Thymus (tissue), 11 donors: ENCODE data around the gene PSMD11. TPM values are rescaled to one million over a fixed set of nuclear protein-coding genes. Genes with fewer than 3 reads are reported as not detected.

Source experiments
- DNase-seq, 9 donors: peaks; one replicate each; pipeline ENCODE4 v3.0.0-alpha.2; 2013; ENCODE audit warnings: low spot score in 9 of 9, low read depth in 6 of 9, missing footprints in 1 of 9
- H3K27ac ChIP-seq, 2 donors: one replicate each; pipeline ENCODE4 v1.5.1; 2013; ENCODE audit warnings: control low read depth in 1 of 2, low read depth in 1 of 2, low read length in 1 of 2, mild to moderate bottlenecking in 1 of 2, moderate library complexity in 1 of 2
- H3K27me3 ChIP-seq, 2 donors: one replicate each; pipeline ENCODE4 v1.5.1; 2013; ENCODE audit warnings: low read length in 1 of 2; ENCODE audit not compliant: control insufficient read depth in 2 of 2, insufficient read depth in 1 of 2
- H3K36me3 ChIP-seq, 2 donors: one replicate each; pipeline ENCODE4 v1.5.1; 2013; ENCODE audit warnings: low read length in 1 of 2, mild to moderate bottlenecking in 1 of 2, moderate library complexity in 1 of 2; ENCODE audit not compliant: control insufficient read depth in 2 of 2, insufficient read depth in 2 of 2
- H3K4me1 ChIP-seq, 2 donors: one replicate each; pipeline ENCODE4 v1.5.1; 2013; ENCODE audit warnings: low read length in 2 of 2; ENCODE audit not compliant: control insufficient read depth in 2 of 2, insufficient read depth in 2 of 2
- H3K4me3 ChIP-seq, 2 donors: one replicate each; pipeline ENCODE4 v1.5.1; 2013; ENCODE audit warnings: low read length in 2 of 2, control low read depth in 1 of 2, mild to moderate bottlenecking in 1 of 2
- H3K9me3 ChIP-seq, 2 donors: one replicate each; pipeline ENCODE4 v1.5.1; 2013; ENCODE audit warnings: low read length in 1 of 2, mild to moderate bottlenecking in 1 of 2; ENCODE audit not compliant: control insufficient read depth in 2 of 2, insufficient read depth in 1 of 2
- WGBS: extraction: QIAGEN DNeasy Blood & Tissue Kit; methylation state at CpG from one replicate; pipeline ENCODE4 v1.1.7; 2013; 5-methylcytosine and 5-hydroxymethylcytosine counted together
- polyA plus RNA-seq: library from polyadenylated mRNA; stranded (reverse); fragments of 200-250 nt; gene quantifications from one replicate; pipeline ENCODE4 v1.2.3, GENCODE V29; 2013
- total RNA-seq: library from RNA; stranded (reverse); fragments of 120-200 nt; gene quantifications from one replicate; pipeline ENCODE4 v1.2.4, GENCODE V29; 2013
- donor health status: healthy.

Gene PSMD11
- total and polyA plus RNA-seq, 2 donors = 49.6 to 57.3 TPM

GRCh38 chr17:32527146-32527545 is 82.8 kb downstream of the PSMD11 start:
- Histone ChIP-seq H3K36me3 (no peaks in the 10 kb centered on the region), H3K27me3 (peaks cover 0 to 11% of the 10 kb centered on the region in 2 donors), H3K27ac (no peak overlapping the region), H3K4me1 (peaks cover 9 to 11% of the 10 kb centered on the region in 2 donors), H3K4me3 (no peak overlapping the region), H3K9me3 (no peaks in the 10 kb centered on the region)
- no peak for DNase-seq
- 99% methylated on average over 4 of the region's 4 CpGs for WGBS

GRCh38 chr17:32528825-32529224 is 84.5 kb downstream of the PSMD11 start:
- 71% methylated on average over 7 of the region's 7 CpGs for WGBS
- H3K4me3 ChIP-seq = no peak overlapping the region
- no peaks in the 10 kb centered on the region for H3K36me3 ChIP-seq
- peaks cover 5 to 9% of the 10 kb centered on the region in 2 donors for H3K4me1 ChIP-seq
- no peaks in the 10 kb centered on the region for H3K9me3 ChIP-seq
- no peak overlapping the region for H3K27ac ChIP-seq
- peaks cover 0 to 16% of the 10 kb centered on the region in 2 donors for H3K27me3 ChIP-seq
- DNase-seq = no peak

GRCh38 chr17:32529604-32530003 is 85.3 kb downstream of the PSMD11 start:
- 95% methylated on average over 10 of the region's 10 CpGs for WGBS
- H3K9me3 ChIP-seq = no peaks in the 10 kb centered on the region
- H3K4me3 ChIP-seq = no peak overlapping the region
- no peaks in the 10 kb centered on the region for H3K36me3 ChIP-seq
- no peak overlapping the region for H3K27ac ChIP-seq
- peaks cover 0 to 16% of the 10 kb centered on the region in 2 donors for H3K27me3 ChIP-seq
- DNase-seq = no peak
- H3K4me1 ChIP-seq = peaks cover 5 to 9% of the 10 kb centered on the region in 2 donors

Other genes with a start within 250 kb of the PSMD11 start
- gene RHBDL3, start 178.7 kb upstream of the PSMD11 start, total RNA-seq = 0.19 TPM
- gene RHBDL3, start 178.7 kb upstream of the PSMD11 start, polyA plus RNA-seq = 0.32 TPM
- 21.5 TPM for gene C17orf75, start 102.3 kb upstream of the PSMD11 start, total RNA-seq
- gene C17orf75, start 102.3 kb upstream of the PSMD11 start, polyA plus RNA-seq = 30.7 TPM
- gene ZNF207, start 94.4 kb upstream of the PSMD11 start, total RNA-seq = 117 TPM
- 75.3 TPM for gene ZNF207, start 94.4 kb upstream of the PSMD11 start, polyA plus RNA-seq
- 3.1 TPM for gene CDK5R1, start 42.5 kb downstream of the PSMD11 start, total RNA-seq
- 7.1 TPM for gene CDK5R1, start 42.5 kb downstream of the PSMD11 start, polyA plus RNA-seq